ENCODE data around the gene EZR.
A peak's percentile ranks its signal among the peaks of the same experiment; 100 is the strongest.
"Not testable (repeated sequence)": the region's sequence is repeated elsewhere in the genome, so short reads cannot be mapped to it uniquely, and the experiment has no call there.

Gene EZR

DNA sequence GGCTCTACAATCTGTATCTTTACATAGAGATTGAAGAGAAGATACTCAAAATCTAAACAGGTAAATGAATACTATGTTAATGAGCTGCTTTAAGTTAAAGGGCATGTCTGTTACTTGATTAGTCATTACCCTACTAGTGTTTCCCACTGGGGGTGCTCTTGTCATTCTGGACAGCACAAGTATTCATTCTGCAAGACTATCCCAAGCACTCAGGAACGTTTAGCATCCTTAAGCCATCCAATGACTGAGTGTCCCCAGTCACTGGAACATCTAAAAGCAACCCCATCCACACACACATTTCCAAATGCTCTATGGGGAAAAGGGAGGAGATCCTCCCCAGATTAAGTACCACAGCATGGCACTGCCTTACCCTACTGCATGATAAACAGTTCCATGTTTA is 25.7 kb downstream of the EZR start:
- no peak for DNase-seq

DNA sequence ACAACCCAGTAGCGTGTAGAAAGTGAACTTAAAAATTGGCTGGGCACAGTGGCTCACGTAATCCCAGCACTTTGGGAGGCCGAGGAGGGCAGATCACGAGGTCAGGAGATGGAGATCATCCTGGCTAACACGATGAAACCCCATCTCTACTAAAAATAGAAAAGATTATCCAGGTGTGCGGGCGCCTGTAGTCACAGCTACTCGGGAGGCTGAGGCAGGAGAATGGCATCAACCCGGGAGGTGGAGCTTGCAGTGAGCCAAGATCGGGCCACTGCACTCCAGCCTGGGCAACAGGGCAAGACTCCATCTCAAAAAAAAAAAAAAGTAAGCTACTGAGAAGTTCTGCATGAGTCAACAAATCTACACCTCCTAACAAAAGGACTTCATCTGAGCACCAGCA is 26.7 kb downstream of the EZR start:
- not testable (repeated sequence) for DNase-seq

DNA sequence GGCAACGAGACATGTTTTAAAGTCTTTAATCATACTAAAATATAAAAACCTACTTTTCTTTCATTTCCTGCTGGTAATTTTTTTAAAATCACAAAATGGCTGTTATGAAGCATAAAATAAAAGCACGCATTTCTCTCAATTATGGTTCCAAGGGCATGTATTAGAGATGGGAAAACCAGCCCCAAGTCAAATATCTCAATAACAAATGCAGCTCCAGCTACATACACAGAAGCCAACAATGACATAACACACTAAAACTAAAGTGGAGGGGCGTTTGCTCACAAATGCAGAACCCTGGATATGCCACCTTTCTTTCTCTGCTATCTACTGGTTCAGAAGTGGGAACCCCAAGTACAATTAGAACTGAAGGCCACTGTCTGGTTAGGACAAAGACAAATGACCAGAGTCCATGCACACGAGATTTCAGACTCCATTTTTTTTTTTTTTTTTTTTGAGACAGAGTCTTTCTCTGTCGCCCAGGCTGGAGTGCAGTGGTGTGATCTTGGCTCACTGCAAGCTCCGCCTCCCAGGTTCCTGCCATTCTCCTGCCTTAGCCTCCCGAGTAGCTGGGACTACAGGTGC is 27.8 kb downstream of the EZR start:
- DNase-seq, result no peak

DNA sequence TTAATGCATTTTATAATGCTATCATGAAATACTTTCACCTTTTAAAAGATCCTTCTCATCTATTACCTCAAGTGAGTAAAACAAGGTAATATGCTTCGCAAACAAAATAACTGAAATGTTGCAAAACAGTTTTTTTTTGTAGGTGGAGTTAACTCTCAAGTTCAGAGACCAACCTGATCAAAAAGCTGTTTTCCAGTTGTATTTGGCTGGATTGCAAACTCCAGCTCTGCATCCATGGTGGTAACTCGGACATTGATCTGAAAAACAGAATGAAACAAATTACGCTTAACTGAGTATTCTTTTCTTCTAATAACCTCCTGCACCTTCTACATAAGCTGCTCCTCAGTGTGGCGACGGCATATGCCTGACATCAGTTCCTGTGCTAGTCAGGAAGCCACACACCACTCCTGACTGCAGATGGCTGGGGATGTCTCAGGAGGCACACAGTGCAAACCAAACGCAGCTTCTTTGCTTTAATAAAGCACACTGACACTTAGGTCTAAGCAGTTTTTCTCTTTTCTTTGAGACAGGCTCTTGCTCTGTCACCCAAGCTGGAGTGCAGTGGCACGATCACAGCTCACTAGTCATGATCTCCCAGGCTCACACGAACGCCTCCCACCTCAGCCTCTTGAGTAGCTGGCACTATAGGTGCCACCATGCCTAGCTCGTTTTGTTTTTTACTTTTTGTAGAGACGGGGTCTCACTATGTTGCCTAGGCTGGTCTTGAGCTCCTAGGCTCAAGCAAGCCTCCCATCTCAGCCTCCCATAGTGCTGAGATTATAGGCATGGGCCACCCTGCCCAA is 29.9 kb downstream of the EZR start:
- peak; percentile 40 for DNase-seq

DNA sequence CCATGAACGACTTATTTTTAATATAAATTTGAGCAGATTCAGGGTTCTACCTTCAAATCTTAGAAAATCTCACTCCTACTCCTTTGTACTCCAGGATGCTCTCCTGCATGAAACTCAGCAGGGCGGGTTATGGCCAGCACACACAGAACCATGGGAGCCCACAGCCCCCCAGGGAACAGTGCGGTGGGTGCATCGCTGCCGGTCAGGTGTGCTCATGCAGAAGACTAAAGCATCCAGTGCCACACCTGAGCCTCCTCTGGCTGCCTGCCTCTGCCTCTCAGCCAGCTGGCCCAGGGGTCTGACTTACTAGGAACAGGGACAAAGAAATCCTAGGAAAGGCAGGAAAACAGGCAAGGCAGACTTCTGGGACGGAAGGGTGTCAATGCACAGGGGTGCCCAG is 31.8 kb downstream of the EZR start:
- DNase-seq, result no peak

DNA sequence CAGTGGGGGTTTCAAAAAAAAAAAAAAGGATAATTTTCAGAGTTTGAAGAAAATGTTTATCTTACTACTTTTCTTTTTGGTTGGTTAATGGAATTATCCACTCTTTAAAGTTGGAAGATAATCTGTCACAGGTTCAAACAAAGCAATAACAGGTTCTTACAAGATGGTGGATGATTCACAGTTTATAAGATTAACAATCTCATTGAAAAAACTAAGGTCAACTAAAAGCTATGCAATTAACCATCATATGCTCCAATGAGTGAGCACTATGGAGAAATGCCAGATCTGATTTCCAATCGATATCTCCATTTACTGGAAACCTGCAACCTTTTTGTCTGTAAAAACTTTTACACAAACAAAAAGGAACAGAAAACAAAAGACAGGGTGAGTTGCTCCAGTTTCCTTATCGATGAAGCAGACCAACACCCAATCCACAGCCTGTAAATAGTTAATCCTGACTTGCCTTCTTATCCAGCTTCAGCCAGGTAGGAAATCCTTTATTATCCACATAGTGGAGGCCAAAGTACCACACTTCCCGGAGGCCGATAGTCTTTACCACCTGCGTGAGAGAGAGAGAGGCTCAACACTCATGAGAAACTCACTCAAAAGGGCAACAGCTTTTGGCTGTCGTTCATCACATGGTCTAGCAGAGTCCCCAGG is 32.4 kb downstream of the EZR start:
- no peak for DNase-seq

DNA sequence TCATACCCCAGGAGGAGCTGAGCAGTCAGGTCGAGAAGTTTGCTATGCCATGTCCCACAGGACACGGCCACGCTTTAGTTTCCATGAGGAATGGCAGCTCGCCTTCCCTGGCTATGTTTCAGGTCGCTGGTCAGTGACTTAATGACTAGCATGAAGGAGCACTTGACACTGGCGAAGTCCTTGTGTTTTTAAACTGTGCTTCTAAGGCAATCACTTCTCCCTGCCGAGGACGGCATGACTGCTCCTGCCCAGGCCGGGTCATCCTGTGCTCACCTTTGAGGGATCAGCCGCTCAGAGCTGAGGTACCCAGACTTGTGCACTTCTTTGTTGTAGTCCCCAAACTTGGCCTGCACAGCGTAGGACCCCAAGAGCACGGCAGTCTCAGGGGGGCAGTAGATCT is 34.1 kb downstream of the EZR start:
- no peak for DNase-seq

DNA sequence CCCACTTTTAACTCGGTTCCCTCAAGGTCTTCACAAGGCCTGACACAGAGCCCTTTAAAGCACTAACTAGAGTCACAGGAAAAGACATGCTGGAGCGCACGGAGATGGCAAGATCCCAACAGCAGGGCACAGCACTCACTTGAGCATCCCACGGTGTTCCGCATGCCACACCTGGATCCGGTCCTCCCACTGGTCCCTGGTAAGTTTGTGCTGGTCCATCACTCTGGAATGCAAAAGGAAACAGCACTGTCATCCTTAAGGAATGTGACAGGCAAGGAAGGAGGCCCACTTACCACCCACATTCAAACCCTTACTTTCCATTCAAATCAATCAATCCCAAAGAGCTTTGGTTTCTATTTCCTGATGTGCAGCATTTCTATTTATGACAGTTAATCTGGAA is 34.7 kb downstream of the EZR start:
- no peak for DNase-seq

DNA sequence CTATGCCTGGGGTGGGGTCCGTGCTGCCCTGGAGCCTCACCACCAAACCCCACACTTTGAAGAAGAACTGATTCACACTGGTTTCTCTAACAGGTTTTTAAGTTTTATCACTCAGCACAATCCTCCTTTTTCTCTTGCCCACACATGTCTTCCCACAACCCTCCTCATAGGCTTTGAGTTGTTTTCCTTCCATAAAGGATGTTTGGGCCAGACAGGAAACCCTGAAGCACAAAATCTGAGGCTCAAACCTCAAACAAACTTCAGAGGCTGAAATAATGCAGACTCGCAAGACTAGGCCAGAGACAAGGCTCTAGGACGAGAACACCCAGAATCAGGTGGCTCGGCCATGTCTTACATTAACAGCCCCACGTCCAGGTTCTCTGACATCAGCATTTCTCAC is 35.3 kb downstream of the EZR start:
- DNase-seq, result no peak

DNA sequence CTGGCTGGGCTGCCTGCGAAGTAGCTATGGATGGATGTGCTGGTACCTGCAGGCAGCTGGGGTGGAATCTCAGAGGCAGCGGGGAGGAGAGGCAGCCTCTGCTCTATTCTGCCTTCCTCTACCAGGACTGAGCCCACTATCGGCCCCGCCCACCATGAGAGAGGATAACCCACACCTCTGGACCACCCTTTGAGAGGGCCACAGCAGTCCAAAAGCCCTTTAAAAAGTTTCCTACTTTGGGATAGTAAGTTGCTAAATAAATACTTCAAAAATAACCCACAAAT is 36.1 kb downstream of the EZR start:
- no peak for DNase-seq

DNA sequence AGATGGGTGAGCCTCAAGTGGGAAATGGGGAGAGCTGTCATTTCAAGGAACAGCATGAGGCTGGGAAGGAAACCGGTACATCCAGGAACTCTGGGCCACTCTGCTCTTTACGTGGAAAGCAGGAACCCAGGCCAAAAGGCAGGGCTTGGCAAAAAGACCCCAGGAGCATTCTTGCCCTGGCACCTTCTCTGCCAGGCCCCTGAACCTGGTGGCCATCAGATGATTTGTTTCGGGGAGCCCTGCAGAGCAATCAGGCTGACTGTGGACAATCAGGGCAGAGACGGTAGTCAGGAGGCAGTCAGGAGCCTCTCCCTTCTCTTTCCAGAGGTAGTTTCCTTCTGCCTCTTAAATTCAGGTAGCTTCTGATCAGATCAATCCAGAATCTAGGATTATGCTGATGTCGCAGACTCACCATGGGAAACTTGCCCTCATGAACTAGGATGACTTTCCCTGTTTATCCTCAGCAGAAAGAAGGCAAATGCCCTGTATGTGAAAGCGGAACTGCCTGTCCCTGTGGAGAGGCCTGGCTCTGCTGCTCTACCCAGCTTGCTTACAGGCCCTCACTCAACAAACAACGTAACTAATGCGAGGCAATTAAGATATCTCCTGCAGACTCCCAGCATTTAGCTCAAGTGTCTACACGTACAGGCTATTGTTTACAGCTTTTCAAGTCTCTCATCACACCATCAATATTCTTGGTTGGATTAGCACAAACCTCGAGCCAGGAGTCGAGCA is 36.6 kb downstream of the EZR start:
- no peak for DNase-seq

DNA sequence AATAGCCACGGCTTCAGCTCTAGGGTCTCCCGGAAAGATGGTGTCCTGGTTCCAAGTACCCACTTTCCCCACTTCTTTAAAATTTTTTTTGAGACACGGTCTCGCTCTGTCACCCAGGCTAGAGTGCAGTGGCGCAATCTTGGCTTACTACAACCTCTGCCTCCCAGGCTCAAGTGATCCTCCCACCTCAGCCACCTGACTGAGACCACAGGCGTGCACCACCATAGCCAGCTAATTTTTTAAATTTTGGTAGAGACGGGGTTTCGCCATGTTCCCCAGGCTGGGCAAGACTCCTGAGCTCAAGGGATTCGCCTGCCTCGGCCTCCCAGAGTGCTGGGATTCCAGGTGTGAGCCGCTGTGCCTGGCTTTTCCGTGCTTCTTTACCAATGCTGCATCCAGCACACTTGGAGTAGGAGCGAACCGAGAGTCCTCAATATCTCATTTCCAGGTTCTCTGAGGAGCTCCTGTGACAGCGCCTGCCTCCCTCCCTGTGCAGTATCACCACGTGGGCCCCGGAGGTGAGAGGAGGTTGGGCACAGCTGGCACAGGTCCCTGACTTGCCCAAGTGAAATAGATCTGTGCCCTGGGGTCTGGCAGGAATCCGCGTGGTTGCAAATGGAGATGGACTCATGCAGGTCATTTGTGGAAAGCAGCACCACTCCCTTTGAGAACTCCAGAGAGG is 37.3 kb downstream of the EZR start:
- DNase-seq, result no peak

DNA sequence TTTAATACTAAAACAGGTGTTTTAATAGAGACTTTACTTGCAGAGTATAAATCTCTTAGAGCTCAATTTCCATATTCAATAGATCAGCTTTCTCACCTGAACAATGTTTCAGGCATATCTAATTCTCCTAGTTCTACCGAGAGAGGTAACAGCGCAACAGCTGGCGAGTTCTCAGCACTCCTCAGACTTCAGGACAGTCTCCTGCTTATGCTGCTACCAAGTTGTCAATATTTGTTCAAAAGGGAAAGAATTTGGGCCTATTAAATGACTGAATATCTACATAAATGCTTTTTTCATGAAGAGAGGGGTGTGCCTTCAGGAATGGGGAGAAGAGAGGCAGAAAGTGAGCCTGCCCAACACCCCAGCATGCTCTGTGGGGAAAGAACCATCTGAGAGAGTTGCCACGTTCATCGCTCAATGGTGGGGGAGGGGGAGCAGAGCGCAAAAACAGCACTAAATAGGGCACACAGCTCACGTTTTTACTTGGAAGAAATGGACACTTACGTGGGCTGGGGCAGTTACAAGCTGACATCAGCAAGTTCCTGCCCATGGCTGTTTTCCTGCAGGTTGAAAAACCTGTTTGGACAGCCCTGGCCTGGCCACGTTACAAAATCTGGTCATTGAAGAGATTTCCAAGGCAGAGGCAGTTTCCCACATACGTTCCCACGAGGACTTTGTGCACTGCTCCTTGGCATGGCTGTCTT is 38.0 kb downstream of the EZR start:
- no peak for DNase-seq

DNA sequence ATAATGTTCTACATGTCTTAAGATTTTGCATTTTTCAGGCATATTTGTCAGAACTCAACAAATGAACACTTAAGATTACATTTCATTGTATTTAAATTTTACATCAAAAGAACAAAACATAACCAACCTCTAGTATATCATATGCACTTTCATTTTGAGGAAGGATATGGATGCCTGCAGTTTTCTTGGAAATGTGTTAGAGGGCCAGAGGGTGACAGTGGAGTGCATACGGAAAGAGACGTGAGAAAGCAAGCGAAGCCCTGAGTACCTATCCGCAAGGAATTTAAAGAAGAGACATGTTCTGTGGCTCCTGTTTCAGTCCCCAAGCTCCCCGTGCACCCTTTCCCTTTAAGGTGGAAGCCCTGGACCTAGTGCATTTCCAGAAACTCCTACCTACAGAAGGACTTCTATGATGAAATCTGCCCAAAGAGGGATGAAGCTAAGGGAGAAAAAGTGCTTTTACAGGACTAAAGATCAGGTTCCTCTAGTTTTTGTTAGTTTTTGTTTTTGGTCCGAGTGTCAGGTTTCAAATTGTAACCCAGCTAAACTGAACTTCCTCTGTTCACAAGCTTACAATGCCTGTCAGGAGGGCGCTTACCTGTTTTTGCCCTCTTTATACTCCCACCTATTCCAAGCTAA is 38.8 kb downstream of the EZR start:
- no peak for DNase-seq

DNA sequence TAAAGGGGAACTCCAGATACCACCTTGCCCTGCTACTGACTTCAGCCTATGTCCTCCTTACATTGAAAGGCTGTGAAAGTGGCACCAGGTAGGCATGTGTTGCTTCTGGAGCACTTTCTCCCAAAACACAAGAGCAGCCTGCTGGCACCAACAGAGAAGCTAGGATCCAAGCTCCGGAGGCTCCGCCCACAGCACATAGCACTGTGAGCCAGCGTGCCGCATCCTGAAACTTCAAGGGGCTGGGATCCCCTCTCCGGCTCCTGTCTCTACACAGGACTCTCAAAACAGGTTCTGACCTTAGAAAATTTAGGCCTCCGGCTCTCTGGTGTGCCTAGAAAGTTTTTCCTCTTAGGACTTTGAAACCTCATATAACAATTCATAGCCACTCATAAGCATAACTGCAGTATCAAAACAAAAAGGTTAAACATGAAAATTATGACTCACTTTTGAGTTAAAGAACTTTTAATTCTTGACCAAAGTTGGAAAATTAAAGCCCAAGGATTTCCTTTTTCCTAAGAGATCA is 41.1 kb downstream of the EZR start:
- no peak for DNase-seq

DNA sequence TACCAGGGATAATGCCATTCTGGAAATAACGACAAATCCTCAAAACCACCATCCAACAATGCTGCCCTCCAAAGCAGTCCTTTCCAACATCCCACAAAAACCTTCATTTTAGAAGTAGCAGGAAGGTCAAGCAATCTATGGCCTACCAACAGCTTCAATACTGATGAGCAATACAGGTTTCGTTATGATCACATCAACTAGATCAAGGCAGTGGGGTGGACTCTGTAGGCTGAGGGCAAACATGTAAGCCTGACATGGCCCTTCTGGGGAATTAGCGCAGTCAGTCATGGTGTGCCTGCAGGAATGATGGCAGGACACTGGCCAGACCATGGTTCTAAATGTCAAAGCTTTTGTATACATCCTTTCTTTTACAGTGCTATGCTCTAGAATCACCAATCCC is 41.7 kb downstream of the EZR start:
- no peak for DNase-seq

DNA sequence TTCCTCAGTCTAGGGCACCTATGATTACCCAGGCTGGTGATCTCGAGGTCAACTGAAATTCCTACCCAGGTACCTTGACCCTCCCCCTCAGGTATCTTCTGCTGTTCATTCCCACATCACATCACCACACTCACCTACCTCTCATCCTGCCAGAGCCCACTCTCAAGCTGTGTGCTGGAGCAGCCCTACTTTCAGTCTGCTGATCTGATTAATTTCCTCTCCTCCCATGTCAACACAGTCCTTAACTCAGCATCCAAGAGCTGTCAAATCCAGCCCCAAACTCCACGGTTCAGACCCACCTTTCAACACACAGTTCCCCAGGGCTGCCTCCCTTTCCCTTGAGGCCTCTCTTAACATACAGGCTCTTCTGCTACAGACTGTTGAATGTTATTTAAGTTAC is 42.4 kb downstream of the EZR start:
- no peak for DNase-seq

DNA sequence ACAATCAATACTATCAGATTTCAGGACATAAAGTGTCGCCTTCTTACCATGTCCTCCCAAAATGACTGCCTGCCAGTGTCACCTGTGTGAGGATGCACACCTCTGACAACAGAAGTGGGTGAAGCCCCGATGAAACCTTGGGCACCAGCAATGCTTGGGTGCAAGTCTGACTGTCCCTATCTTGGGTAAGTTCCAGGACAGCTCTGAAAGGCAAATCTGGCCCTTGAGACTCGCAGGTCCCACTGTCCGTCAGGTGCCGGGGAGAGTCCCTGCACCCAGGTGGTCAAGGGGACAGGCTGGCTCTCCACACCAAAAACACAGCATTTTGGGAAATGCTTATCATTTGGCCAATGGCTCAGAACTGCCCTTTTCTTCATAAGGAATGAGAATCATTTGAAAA is 43.3 kb downstream of the EZR start:
- DNase-seq, result no peak

DNA sequence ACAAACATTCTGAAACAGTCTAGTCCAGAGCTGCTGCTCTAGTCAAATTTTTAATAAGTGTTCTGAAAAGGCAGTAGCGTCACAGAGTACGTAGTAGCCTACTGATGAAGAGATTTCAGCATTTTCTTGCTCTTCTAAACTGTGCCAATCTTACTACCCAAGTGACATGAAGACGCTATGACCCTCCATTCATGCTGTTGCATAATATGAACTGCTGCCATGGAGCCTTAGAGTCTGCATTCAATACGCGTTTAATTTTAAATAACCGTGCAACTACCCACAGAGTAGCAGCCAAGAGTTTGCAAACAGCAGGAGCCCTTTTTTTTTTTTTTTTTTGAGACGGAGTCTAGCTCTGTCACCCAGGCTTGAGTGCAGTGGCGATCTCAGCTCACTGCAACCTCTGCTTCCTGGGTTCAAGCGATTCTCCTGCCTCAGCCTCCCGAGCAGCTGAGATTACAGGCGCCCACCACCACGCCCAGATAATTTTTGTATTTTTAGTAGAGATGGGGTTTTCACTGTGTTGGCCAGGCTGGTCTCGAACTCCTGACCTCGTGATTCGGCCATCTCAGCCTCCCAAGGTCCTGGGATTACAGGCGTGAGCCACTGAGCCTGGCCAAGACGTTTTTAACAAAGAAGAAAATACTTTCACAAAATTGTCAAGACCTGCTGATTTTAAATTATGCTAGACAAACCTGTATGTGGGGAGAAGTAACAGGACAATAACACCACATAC is 44.3 kb downstream of the EZR start:
- DNase-seq, result no peak

DNA sequence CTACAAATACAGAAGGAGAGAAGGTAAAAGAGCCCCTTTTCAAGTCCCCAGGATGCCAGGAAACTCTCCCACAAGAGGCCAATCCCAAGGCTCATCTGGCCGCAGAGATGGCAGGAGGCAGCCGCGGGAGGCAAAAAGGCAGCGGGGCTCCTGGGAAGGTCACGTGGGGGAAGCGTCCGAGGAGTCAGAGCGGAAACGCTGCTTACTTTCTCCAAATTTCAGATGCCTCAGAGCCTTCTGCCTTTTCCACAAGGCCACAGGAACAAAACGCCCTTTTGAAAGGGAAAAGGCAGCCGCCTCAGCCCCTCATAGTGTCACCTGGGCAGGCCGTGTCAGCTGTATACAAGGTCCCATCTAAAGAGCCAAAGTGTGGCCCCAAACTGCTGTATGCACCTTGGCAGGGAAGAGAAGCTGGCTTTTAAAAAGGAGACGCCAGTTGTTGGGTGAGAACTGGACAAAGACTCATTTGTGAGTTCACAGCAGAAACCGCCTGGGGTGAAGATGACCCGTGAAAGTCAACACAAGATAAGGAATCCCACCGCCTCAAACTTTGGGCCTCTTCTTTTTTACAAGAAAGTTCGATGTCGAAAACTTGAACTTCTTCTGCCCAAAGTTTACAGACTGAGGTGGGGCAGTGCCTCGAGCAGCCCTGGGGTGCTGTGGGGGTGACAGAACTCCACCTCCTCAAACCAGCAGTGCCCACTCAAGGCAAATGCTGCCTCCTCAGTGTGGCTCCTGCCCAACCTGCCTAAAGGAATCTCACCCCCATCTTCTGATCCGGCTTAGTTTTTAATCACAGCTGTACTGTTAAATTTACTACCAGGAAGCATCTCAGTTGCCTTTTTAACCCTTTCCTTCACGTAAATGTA is 45.4 kb downstream of the EZR start:
- no peak for DNase-seq

All from stimulated activated CD4-positive, alpha-beta T cell treated with anti-CD3 and anti-CD28 coated beads, Interleukin-15, amount 100 ng/mL, for 24 hours (primary cell).